OCI-LY3 (cell line): ENCODE results near the gene TNS1.

Experiments
- CTCF ChIP-seq: fragments of 200-600, 300-600 bp; sonication (generic); IDR thresholded peaks from 2 replicates; pipeline ENCODE4 v1.5.1; 2014; ENCODE audit warnings: antibody characterized with exemption, low read length, low read depth
- EZH2phosphoT487 ChIP-seq: fragments of 200-600 bp; shearing (Covaris generic); IDR thresholded peaks from 2 replicates; pipeline ENCODE4 v1.6.1; 2018; ENCODE audit warnings: antibody characterized with exemption, mixed run types, low read depth

GRCh38 chr2:218021536-218022071 lies 18.8 kb upstream of the TNS1 start:
- no peak for TF ChIP-seq EZH2phosphoT487
- TF ChIP-seq CTCF = no peak
